HEK293 (cell line): ENCODE data around the gene NOC2L.

Experiments used
- ELK4 ChIP-seq: IDR thresholded peaks from 2 replicates; pipeline ENCODE4 v1.6.1; 2011; ENCODE audit warnings: mild to moderate bottlenecking, low read depth, low read length, borderline replicate concordance
- GLIS1 ChIP-seq: fragments of 450-650 bp; formaldehyde crosslinking; IDR thresholded peaks from 2 replicates; pipeline ENCODE4 v1.5.1; 2016; ENCODE audit warnings: missing biosample characterization, missing genetic modification characterization
- KLF10 ChIP-seq: fragments of 450-650 bp; IDR thresholded peaks from 2 replicates; pipeline ENCODE4 v1.5.1; 2018; ENCODE audit warnings: missing biosample characterization, mild to moderate bottlenecking, missing genetic modification characterization
- KLF7 ChIP-seq: fragments of 450-650 bp; formaldehyde crosslinking; IDR thresholded peaks from 2 replicates; pipeline ENCODE4 v1.5.1; 2016; ENCODE audit warnings: missing biosample characterization, missing genetic modification characterization, borderline replicate concordance
- OSR2 ChIP-seq: fragments of 450-650 bp; formaldehyde crosslinking; IDR thresholded peaks from 2 replicates; pipeline ENCODE4 v1.5.1; 2016; ENCODE audit warnings: missing biosample characterization, missing genetic modification characterization
- PRDM2 ChIP-seq: fragments of 450-650 bp; formaldehyde crosslinking; IDR thresholded peaks from 2 replicates; pipeline ENCODE4 v1.5.1; 2016; ENCODE audit warnings: missing biosample characterization, missing genetic modification characterization, borderline replicate concordance
- WT1 ChIP-seq: fragments of 450-650 bp; formaldehyde crosslinking; IDR thresholded peaks from 2 replicates; pipeline ENCODE4 v1.5.1; 2016; ENCODE audit warnings: missing biosample characterization, missing genetic modification characterization
- ZBTB10 ChIP-seq: fragments of 450-650 bp; formaldehyde crosslinking; IDR thresholded peaks from 2 replicates; pipeline ENCODE4 v1.5.1; 2016; ENCODE audit warnings: missing biosample characterization, missing genetic modification characterization
- ZBTB49 ChIP-seq: fragments of 450-650 bp; formaldehyde crosslinking; IDR thresholded peaks from 2 replicates; pipeline ENCODE4 v1.5.1; 2016; ENCODE audit warnings: missing biosample characterization, missing genetic modification characterization, low read depth
- ZNF23 ChIP-seq: fragments of 450-650 bp; formaldehyde crosslinking; IDR thresholded peaks from 2 replicates; pipeline ENCODE4 v1.5.1; 2016; ENCODE audit warnings: missing biosample characterization, missing genetic modification characterization, borderline replicate concordance
- ZNF274 ChIP-seq, 2 experiments: fragments of 200-500 bp in 1 of 2; fragments of 450-650 bp in 1 of 2; sonication (Bioruptor generic) in 1 of 2; formaldehyde crosslinking in 1 of 2; IDR thresholded peaks; 2 replicates each; pipeline versions ENCODE4 v1.5.1 to v1.6.1; 2014 to 2016; ENCODE audit warnings: borderline replicate concordance in 1 of 2, inconsistent platforms in 1 of 2, low read length in 1 of 2, missing biosample characterization in 1 of 2, missing genetic modification characterization in 1 of 2
- ZNF423 ChIP-seq: fragments of 450-650 bp; formaldehyde crosslinking; IDR thresholded peaks from 2 replicates; pipeline ENCODE4 v1.5.1; 2016; ENCODE audit warnings: missing biosample characterization, missing genetic modification characterization
- ZNF433 ChIP-seq: fragments of 450-650 bp; formaldehyde crosslinking; IDR thresholded peaks from 2 replicates; pipeline ENCODE4 v1.5.1; 2016; ENCODE audit warnings: missing biosample characterization, missing genetic modification characterization, low read depth
- ZNF501 ChIP-seq: fragments of 450-650 bp; formaldehyde crosslinking; IDR thresholded peaks from 2 replicates; pipeline ENCODE4 v1.5.1; 2016; ENCODE audit warnings: missing biosample characterization, missing genetic modification characterization
- ZNF555 ChIP-seq: fragments of 450-650 bp; formaldehyde crosslinking; conservative IDR thresholded peaks from 2 replicates; pipeline ENCODE4 v1.5.1; 2017; ENCODE audit warnings: missing biosample characterization, mild to moderate bottlenecking, missing genetic modification characterization, inconsistent platforms
- ZNF585B ChIP-seq: fragments of 450-650 bp; formaldehyde crosslinking; IDR thresholded peaks from 2 replicates; pipeline ENCODE4 v1.5.1; 2016; ENCODE audit warnings: missing biosample characterization, missing genetic modification characterization
- ZNF701 ChIP-seq: fragments of 450-650 bp; formaldehyde crosslinking; IDR thresholded peaks from 2 replicates; pipeline ENCODE4 v1.5.1; 2016; ENCODE audit warnings: missing biosample characterization, missing genetic modification characterization
- ZNF704 ChIP-seq: fragments of 450-650 bp; formaldehyde crosslinking; IDR thresholded peaks from 2 replicates; pipeline ENCODE4 v1.5.1; 2016; ENCODE audit warnings: missing biosample characterization, missing genetic modification characterization
- ZNF792 ChIP-seq: fragments of 450-650 bp; formaldehyde crosslinking; IDR thresholded peaks from 2 replicates; pipeline ENCODE4 v1.5.1; 2016; ENCODE audit warnings: missing biosample characterization, missing genetic modification characterization
- ZNF830 ChIP-seq: fragments of 450-650 bp; IDR thresholded peaks from 2 replicates; pipeline ENCODE4 v1.5.0; 2018; ENCODE audit warnings: missing biosample characterization, missing genetic modification characterization, low read depth, mild to moderate bottlenecking, moderate library complexity
- TF ChIP-seq, protein P1 (sequence below): sonication (generic); formaldehyde crosslinking; IDR thresholded peaks from 2 replicates; pipeline ENCODE4 v1.8.1; 2022; ENCODE audit warnings: mild to moderate bottlenecking, moderate library complexity, missing genetic modification reagents
- TF ChIP-seq, protein P2 (sequence below): fragments of 450-650 bp; formaldehyde crosslinking; IDR thresholded peaks from 2 replicates; pipeline ENCODE4 v1.5.1; 2016; ENCODE audit warnings: missing biosample characterization, missing genetic modification characterization

The NOC2L gene

DNA sequence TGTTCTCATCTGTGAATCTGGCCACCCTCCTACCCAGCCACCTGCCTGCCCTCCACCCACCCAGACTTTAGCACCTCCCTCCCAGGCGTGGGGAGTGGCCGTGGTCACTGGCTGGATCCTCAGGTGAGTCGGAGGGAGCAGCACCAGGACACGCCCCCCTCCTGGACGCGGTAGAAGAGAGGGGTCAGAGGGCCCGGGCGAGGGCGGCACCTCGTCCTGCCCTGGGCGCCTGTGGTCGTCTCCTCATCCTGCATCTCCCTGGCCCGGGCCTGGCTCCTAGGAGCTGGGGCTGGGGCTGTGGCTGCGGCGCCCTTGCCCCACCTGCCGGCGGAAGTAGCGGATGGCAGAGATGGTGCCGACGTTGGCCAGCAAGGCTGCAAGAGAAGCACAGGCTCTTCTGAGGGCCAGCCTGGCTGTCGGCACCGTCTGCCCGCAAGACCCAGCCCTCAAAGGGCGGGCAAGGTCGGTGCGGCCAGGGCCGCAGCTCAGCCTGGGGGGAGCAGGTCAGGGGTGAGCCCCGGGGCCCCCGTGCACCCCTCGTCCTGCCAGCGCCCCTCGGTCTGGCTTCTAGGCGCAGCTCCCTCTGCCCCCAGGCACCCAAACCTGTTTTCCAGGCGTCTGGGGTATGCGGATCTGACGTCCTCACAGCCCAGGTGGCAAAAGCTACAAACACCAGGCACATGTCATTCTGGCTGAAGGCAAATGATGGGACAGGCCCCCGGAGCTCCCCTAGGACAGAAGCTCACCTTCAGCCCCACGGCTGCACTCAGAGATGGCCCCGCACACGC lies 17.0 kb upstream of the NOC2L start (continued):
- no peak for TF ChIP-seq ZNF433
- no peak for TF ChIP-seq ZNF555 (tag by site-specific recombination)
- no peak for TF ChIP-seq ZNF23
- no peak for TF ChIP-seq ZNF274 (IDR thresholded peaks at IDR 0.05; ENCODE audit: low read length)
- TF ChIP-seq ZNF274 (tag by site-specific recombination; IDR thresholded peaks at IDR 0.05; ENCODE audit: borderline replicate concordance): no peak
- peak; percentile 91 for TF ChIP-seq GLIS1 (tag by site-specific recombination)
- TF ChIP-seq, protein P1, sequence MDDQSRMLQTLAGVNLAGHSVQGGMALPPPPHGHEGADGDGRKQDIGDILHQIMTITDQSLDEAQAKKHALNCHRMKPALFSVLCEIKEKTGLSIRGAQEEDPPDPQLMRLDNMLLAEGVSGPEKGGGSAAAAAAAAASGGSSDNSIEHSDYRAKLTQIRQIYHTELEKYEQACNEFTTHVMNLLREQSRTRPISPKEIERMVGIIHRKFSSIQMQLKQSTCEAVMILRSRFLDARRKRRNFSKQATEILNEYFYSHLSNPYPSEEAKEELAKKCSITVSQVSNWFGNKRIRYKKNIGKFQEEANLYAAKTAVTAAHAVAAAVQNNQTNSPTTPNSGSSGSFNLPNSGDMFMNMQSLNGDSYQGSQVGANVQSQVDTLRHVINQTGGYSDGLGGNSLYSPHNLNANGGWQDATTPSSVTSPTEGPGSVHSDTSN (CRISPR knock-in tag): 0 out of 2 replicates have a peak, but pooled peaks have one; percentile 27
- TF ChIP-seq ZNF830 (tag by site-specific recombination): no peak
- TF ChIP-seq ZNF423 (tag by site-specific recombination): no peak
- no peak for TF ChIP-seq ELK4
- no peak for TF ChIP-seq WT1 (tag by site-specific recombination)
- TF ChIP-seq, protein P2, sequence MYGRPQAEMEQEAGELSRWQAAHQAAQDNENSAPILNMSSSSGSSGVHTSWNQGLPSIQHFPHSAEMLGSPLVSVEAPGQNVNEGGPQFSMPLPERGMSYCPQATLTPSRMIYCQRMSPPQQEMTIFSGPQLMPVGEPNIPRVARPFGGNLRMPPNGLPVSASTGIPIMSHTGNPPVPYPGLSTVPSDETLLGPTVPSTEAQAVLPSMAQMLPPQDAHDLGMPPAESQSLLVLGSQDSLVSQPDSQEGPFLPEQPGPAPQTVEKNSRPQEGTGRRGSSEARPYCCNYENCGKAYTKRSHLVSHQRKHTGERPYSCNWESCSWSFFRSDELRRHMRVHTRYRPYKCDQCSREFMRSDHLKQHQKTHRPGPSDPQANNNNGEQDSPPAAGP (tag by site-specific recombination): 0 out of 2 replicates have a peak, but pooled peaks have one; percentile 17
- TF ChIP-seq ZNF704 (tag by site-specific recombination): no peak
- TF ChIP-seq ZNF501 (tag by site-specific recombination): peak; percentile 45; the same call in 1 of the 2 replicates
- no peak for TF ChIP-seq ZNF585B
- TF ChIP-seq KLF10 (tag by site-specific recombination): peak; percentile 41; the same call in 1 of the 2 replicates
- TF ChIP-seq KLF7 (tag by site-specific recombination): peak; percentile 76; the same call in 1 of the 2 replicates
- TF ChIP-seq ZNF701: no peak
- TF ChIP-seq ZNF792: no peak
- peak; percentile 91 for TF ChIP-seq ZBTB10 (tag by site-specific recombination)
- no peak for TF ChIP-seq OSR2
- TF ChIP-seq ZBTB49: no peak
- no peak for TF ChIP-seq PRDM2 (tag by site-specific recombination)
